Measurements from ENCODE around the gene AKT3.
"Not testable (repeated sequence)": the region's sequence is repeated elsewhere in the genome, so short reads cannot be mapped to it uniquely, and the experiment has no call there.

AKT3 gene

GRCh38 chr1:243850202-243850451 lies at the start of gene AKT3:
Gene AKT3 (minus strand): TSS chr1:243850243. CDS start chr1:243843170, 7,073 bp downstream.
- peak in 1 of 2 experiments; percentile 70 for DNase-seq (ENCODE audit: low read depth in 2 of 2)

DNA sequence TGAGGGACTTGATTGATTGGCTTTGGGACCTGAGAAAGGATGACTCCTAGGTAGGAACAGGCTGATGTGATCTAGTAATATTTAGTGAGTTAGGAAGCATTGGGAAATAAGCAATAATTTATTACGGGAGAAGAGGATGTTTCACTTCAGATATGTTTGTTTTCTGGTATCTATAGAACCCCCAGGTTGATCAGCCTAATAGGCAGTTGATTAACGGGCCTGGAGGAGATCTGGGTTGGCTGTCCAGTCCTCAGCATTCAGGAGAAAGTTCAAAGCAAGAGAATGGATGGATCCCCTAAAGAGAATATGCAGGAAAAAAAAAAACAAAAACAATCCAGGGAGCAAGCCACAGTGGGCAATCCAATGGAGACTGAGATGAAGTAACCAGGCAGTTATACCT lies 48.2 kb upstream of the AKT3 start:
- DNase-seq (ENCODE audit: low read depth in 2 of 2): no peak

GRCh38 chr1:243896313-243896712 lies 46.3 kb upstream of the AKT3 start:
- no peak for DNase-seq (ENCODE audit: low read depth in 2 of 2)

DNA sequence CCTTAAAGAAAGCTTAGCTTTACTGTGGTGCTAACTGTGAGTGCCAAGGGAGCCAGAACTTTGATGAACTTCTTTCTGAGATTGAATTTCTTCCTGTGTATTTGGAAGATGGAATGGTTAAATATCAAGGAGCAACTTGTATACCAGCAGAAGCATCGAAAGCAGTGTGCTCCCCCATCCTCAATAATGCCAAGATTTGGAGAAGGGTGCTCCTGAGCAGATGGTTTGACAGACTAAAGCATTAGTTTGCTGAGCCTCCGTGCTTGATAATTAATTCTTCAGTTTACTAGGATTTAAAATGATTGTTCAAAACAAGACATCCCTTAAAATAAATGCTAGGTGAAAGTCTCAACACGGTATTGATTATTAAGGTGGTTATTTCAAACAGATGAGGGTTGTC lies 42.4 kb upstream of the AKT3 start:
- DNase-seq (ENCODE audit: low read depth in 2 of 2): no peak

- DNase-seq (ENCODE audit: low read depth in 2 of 2): no peak
Measured at GRCh38 chr1:243890576-243890975, 40.5 kb upstream of the AKT3 start.

GRCh38 chr1:243885806-243886205 lies 35.8 kb upstream of the AKT3 start:
- no peak for DNase-seq (ENCODE audit: low read depth in 2 of 2)

DNA sequence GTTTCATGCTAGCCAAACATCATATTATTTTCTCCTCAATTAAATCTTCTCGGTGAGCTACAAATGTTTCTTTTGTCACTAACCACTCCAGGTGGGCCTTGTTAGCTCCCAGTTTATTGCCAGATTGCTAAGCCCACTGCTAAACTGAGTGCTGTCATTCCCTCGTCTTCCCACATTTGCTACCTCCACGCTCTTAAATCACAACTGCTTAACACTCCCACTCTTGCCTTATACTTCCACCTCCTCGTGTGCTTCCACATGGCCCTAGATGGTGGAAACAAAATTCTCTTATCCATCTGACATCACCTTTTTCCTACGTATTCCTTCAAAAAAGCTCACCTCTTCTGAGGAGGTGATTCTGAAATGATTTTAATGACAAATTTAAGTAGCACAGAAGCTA lies 34.6 kb upstream of the AKT3 start:
- no peak for DNase-seq (ENCODE audit: low read depth in 2 of 2)

- no peak for DNase-seq (ENCODE audit: low read depth in 2 of 2)
Measured at GRCh38 chr1:243883551-243883950, 33.5 kb upstream of the AKT3 start.

GRCh38 chr1:243882276-243882675 lies 32.2 kb upstream of the AKT3 start:
- DNase-seq (ENCODE audit: low read depth in 2 of 2): no peak

DNA sequence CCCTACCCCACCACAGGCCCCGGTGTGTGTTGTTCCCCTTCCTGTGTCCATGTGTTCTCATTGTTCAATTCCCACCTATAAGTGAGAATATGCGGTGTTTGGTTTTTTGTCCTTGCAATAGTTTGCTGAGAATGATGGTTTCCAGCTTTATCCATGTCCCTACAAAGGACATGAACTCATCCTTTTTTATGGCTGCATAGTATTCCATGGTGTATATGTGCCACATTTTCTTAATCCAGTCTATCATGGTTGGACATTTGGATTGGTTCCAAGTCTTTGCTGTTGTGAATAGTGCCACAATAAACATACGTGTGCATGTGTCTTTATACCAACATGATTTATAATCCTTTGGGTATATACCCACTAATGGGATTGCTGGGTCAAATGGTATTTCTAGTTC lies 27.0 kb upstream of the AKT3 start:
- not testable (repeated sequence) for DNase-seq (ENCODE audit: low read depth in 2 of 2)

- DNase-seq (ENCODE audit: low read depth in 2 of 2): no peak
Measured at GRCh38 chr1:243855616-243856318, 5.7 kb upstream of the AKT3 start.

DNA sequence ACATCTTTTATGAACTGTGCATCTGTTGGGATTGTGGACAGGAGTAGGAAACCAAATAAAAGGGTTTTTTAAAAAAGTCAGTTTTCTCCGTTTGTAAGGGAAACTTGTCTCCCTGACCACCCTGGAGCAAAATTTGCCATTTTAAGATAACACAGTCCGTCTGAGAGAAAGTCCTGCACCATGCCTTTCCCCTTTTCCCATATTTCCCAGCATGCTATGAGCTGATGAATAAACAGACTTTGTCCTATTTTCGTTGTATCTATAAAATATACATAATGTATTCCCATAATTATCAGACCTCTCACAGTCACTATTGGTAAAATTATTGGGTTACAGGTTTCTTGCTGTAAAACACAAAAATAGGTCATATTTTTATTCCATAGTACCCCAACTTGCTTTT lies 1.7 kb upstream of the AKT3 start:
- DNase-seq (ENCODE audit: low read depth in 2 of 2): no peak

GRCh38 chr1:243851257-243851756 lies 1.3 kb upstream of the AKT3 start:
- DNase-seq (ENCODE audit: low read depth in 2 of 2): no peak

- DNase-seq (ENCODE audit: low read depth in 2 of 2): peak; percentile 61 to 71
Measured at GRCh38 chr1:243850452-243851256, 611 bp upstream of the AKT3 start.

GRCh38 chr1:243849421-243850201 lies 432 bp downstream of the AKT3 start:
- peak; percentile 17 to 36 for DNase-seq (ENCODE audit: low read depth in 2 of 2)

GRCh38 chr1:243848858-243849420 lies 1.1 kb downstream of the AKT3 start:
- peak; percentile 10 to 24 for DNase-seq (ENCODE audit: low read depth in 2 of 2)

GRCh38 chr1:243848165-243848857 lies 1.7 kb downstream of the AKT3 start:
- DNase-seq (ENCODE audit: low read depth in 2 of 2): no peak

- no peak for DNase-seq (ENCODE audit: low read depth in 2 of 2)
Measured at GRCh38 chr1:243846761-243847160, 3.3 kb downstream of the AKT3 start.

GRCh38 chr1:243845888-243846287 lies 4.2 kb downstream of the AKT3 start:
- no peak for DNase-seq (ENCODE audit: low read depth in 2 of 2)

DNA sequence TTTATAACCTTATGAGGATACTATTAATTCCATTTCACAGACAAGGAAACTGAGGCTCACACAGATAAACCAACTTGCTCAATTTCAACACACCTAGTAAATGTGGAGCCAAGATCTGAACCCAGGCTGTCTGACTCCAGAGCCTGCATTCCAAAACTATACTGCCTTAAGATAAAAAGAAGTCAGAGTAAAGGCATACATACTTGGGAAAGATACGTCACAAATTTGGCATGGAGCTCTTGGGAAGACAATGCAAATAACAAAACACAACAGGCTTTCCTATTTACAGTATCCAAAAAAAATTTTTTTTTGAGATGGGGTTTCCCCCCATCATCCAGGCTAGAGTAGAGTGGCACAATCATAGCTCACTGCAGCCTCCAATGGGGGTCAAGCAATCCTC lies 5.9 kb downstream of the AKT3 start:
- DNase-seq (ENCODE audit: low read depth in 2 of 2): no peak

DNA sequence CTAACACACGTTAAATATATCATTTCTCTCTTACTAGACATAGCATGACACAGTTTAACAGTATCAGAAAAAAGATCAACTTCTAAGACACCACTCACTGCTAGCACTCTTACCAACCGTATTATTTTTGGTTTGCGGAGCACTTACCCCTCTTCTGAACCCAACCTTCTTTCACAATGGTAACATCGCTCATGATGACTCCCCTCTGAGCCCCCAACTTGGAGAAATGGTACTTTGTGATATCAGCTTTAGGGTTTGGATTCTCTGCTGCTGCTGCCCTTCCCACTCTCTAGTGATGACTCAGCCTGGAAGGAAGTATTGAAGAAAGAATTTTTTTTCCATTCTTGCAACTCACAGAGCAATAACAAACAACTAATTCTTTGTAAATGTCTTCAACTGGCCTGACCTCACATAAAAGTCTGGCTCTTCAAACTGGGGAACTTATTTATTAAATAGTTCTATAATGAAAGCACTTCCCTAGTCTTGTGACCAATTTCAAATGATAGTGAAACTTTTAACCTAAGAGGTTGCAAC lies 7.0 kb downstream of the AKT3 start:
- DNase-seq (ENCODE audit: low read depth in 2 of 2): no peak

All from stimulated activated CD4-positive, alpha-beta T cell treated with anti-CD3 and anti-CD28 coated beads, Interleukin-12 subunit alpha, Interleukin-12 subunit beta, amount 100 ng/mL, for 24 hours (primary cell).